OCI-LY3 (cell line): Measurements from ENCODE around the gene PTGR3.

Experiments used
- H2AFZ ChIP-seq: fragments of 200-600, 300-600 bp; shearing (Covaris generic); 2 replicates; pipeline ENCODE4 v1.6.0; 2014; ENCODE audit warnings: antibody characterized with exemption, low read depth, low read length
- H3K27ac ChIP-seq: fragments of 200-600, 300-600 bp; sonication (generic); 2 replicates; pipeline ENCODE4 v1.5.1; 2014; ENCODE audit warnings: mild to moderate bottlenecking, low read length, moderate library complexity, mixed read lengths
- H3K27me3 ChIP-seq: fragments of 200-600, 300-600 bp; sonication (generic); 2 replicates; pipeline ENCODE4 v1.6.1; 2014; ENCODE audit warnings: low read depth, low read length, mixed read lengths
- H3K36me3 ChIP-seq: fragments of 200-600, 300-600 bp; sonication (generic); replicated peaks from 2 replicates; pipeline ENCODE3; 2014; ENCODE audit warnings: low read depth, low read length, mixed read lengths
- H3K4me1 ChIP-seq: fragments of 300-600, 200-600 bp; sonication (generic); 2 replicates; pipeline ENCODE4 v1.6.1; 2014; ENCODE audit warnings: low read length, mixed read lengths
- H3K4me2 ChIP-seq: fragments of 200-600, 300-600 bp; sonication (generic); 2 replicates; pipeline ENCODE4 v1.6.1; 2014; ENCODE audit warnings: low read length, mixed read lengths
- H3K4me3 ChIP-seq: fragments of 300-600, 200-600 bp; sonication (generic); 2 replicates; pipeline ENCODE4 v1.5.1; 2014; ENCODE audit warnings: antibody characterized with exemption, mild to moderate bottlenecking, low read length, moderate library complexity
- H3K79me2 ChIP-seq: fragments of 300-600, 200-600 bp; shearing (Covaris generic); 2 replicates; pipeline ENCODE4 v1.6.1; 2014; ENCODE audit warnings: mild to moderate bottlenecking, low read length, mixed read lengths
- H3K9ac ChIP-seq: fragments of 300-600, 200-600 bp; shearing (Covaris generic); 2 replicates; pipeline ENCODE4 v1.6.0; 2014; ENCODE audit warnings: mild to moderate bottlenecking, low read length, moderate library complexity
- H3K9me3 ChIP-seq: fragments of 200-600, 300-600 bp; shearing (Covaris generic); 2 replicates; pipeline ENCODE4 v1.6.1; 2014; ENCODE audit warnings: low read length, mixed read lengths; ENCODE audit not compliant: insufficient read depth
- H4K20me1 ChIP-seq: fragments of 200-600, 300-600 bp; sonication (generic); 2 replicates; pipeline ENCODE4 v1.6.1; 2016; ENCODE audit warnings: low read length, mixed read lengths; ENCODE audit not compliant: insufficient read depth
- CTCF ChIP-seq: fragments of 200-600, 300-600 bp; sonication (generic); IDR thresholded peaks from 2 replicates; pipeline ENCODE4 v1.5.1; 2014; ENCODE audit warnings: antibody characterized with exemption, low read length, low read depth
- EZH2phosphoT487 ChIP-seq: fragments of 200-600 bp; shearing (Covaris generic); IDR thresholded peaks from 2 replicates; pipeline ENCODE4 v1.6.1; 2018; ENCODE audit warnings: antibody characterized with exemption, mixed run types, low read depth

PTGR3 gene

DNA sequence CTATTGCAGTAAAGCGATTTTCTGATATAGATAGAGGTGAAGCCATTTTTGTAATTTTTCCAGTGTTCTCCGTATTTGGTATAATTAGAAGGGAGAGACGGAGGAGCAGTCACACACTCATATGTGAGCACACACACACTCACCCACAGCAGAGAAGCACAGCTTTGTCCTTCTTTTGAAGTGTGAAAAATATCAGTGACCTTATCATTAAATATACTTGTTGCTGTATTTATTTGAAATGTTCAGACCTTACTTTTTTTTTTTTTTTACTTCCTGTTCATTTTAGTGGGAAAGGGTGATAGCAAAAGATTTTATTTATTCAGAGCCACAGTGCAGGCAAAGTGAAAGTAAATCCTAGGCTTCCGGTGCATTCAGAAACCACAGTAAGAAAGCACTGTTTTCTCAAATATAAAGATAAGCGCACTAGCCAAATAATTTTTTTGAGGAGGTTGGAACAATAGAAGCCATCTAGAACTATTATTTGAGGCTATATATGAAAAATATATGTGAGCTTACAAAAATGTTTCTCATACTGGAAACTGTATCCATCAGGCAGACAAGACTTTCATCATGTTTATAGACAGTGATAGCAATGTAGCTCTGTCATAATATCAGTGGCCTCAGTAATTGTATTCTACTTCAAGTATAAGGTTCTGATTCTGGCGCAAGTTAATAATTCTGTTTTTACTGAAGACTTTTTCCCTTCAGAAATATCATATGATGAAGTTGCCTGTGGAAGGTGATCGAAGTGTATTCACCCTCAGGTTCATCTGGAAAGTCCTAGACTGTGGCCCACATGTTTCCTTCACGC, 38.9 kb upstream of the PTGR3 start:
- Histone ChIP-seq H3K36me3 (no peaks in the 10 kb centered on the region), H2AFZ (peak overlapping the region; percentile 13; the same call in 1 of the 2 replicates), H4K20me1 (peaks cover 20% of the 10 kb centered on the region), H3K27me3 (no peaks in the 10 kb centered on the region), H3K4me2 (peak overlapping the region; percentile 90), H3K27ac (peak overlapping the region; percentile 69), H3K9ac (peak overlapping the region; percentile 77), H3K79me2 (peaks cover 100% of the 10 kb centered on the region), H3K4me3 (peak overlapping the region; percentile 71), H3K9me3 (no peaks in the 10 kb centered on the region), H3K4me1 (peaks cover 39% of the 10 kb centered on the region)
- TF ChIP-seq EZH2phosphoT487: no peak
- no peak for TF ChIP-seq CTCF

GRCh38 chr18:75246721-75247610, 38.0 kb upstream of the PTGR3 start:
- Histone ChIP-seq H3K4me1 (peaks cover 38% of the 10 kb centered on the region), H3K27me3 (no peaks in the 10 kb centered on the region), H3K36me3 (peaks cover 4% of the 10 kb centered on the region), H3K4me3 (peak overlapping the region; percentile 71), H4K20me1 (peaks cover 28% of the 10 kb centered on the region), H2AFZ (0 out of 2 replicates have a peak overlapping the region, but pooled peaks have one; percentile 13), H3K27ac (peak overlapping the region; percentile 69), H3K9ac (peak overlapping the region; percentile 77), H3K79me2 (peaks cover 100% of the 10 kb centered on the region), H3K4me2 (peak overlapping the region; percentile 90), H3K9me3 (no peaks in the 10 kb centered on the region)
- TF ChIP-seq EZH2phosphoT487 (no peak), CTCF (no peak)

GRCh38 chr18:75244351-75245313, 35.7 kb upstream of the PTGR3 start:
- Histone ChIP-seq H3K27ac (no peak overlapping the region), H3K4me2 (no peak overlapping the region), H3K27me3 (no peaks in the 10 kb centered on the region), H3K4me3 (no peak overlapping the region), H3K36me3 (peaks cover 27% of the 10 kb centered on the region), H3K79me2 (peaks cover 100% of the 10 kb centered on the region), H3K9ac (no peak overlapping the region), H3K9me3 (no peaks in the 10 kb centered on the region), H4K20me1 (peaks cover 43% of the 10 kb centered on the region), H2AFZ (no peak overlapping the region), H3K4me1 (peaks cover 36% of the 10 kb centered on the region)
- TF ChIP-seq CTCF (peak; percentile 50), EZH2phosphoT487 (no peak)
